H9 (cell line): ENCODE results near the gene KRT71. TPM values are rescaled to one million over a fixed set of nuclear protein-coding genes. Genes with fewer than 3 reads are reported as not detected.

ENCODE experiments used
- DNase-seq: peaks from one replicate; pipeline ENCODE4 v3.0.0-alpha.2; 2017
- H2AFZ ChIP-seq: one replicate; pipeline ENCODE4 v1.6.1; 2013; ENCODE audit warnings: mild to moderate bottlenecking, low read length, control low read depth, moderate library complexity
- H2AK5ac ChIP-seq: 2 replicates; pipeline ENCODE4 v1.6.1; 2013; ENCODE audit warnings: low read length, control low read depth, mixed read lengths; ENCODE audit not compliant: insufficient read length
- H2BK120ac ChIP-seq: one replicate; pipeline ENCODE4 v1.6.1; 2013; ENCODE audit warnings: low read depth, mild to moderate bottlenecking, low read length, control low read depth, inconsistent platforms; ENCODE audit not compliant: poor library complexity, severe bottlenecking
- H2BK12ac ChIP-seq: 2 replicates; pipeline ENCODE4 v1.6.1; 2013; ENCODE audit warnings: low read length, control low read depth, mixed read lengths, low read depth; ENCODE audit not compliant: insufficient read length
- H2BK15ac ChIP-seq: 2 replicates; pipeline ENCODE4 v1.6.1; 2013; ENCODE audit warnings: low read depth, low read length, control low read depth
- H2BK20ac ChIP-seq: one replicate; pipeline ENCODE4 v1.6.1; 2013; ENCODE audit warnings: low read depth, mild to moderate bottlenecking, low read length, control low read depth, inconsistent platforms; ENCODE audit not compliant: poor library complexity, severe bottlenecking
- H2BK5ac ChIP-seq: 2 replicates; pipeline ENCODE4 v1.6.1; 2013; ENCODE audit warnings: low read length, control low read depth, mixed read lengths; ENCODE audit not compliant: insufficient read length
- H3K14ac ChIP-seq: 2 replicates; pipeline ENCODE4 v1.6.1; 2013; ENCODE audit warnings: low read length, control low read depth; ENCODE audit not compliant: insufficient read depth
- H3K18ac ChIP-seq: 2 replicates; pipeline ENCODE4 v1.6.1; 2013; ENCODE audit warnings: low read depth, mild to moderate bottlenecking, mixed read lengths, low read length, control low read depth; ENCODE audit not compliant: insufficient read length
- H3K23ac ChIP-seq: 2 replicates; pipeline ENCODE4 v1.6.1; 2013; ENCODE audit warnings: low read length, control low read depth, mixed read lengths, low read depth; ENCODE audit not compliant: insufficient read length
- H3K23me2 ChIP-seq: 2 replicates; pipeline ENCODE4 v1.6.1; 2013; ENCODE audit warnings: low read depth, mild to moderate bottlenecking, mixed read lengths, low read length, control low read depth; ENCODE audit not compliant: insufficient read length, poor library complexity, severe bottlenecking
- H3K27ac ChIP-seq: 2 replicates; pipeline ENCODE4 v1.5.1; 2013; ENCODE audit warnings: low read length, control low read depth, mixed read lengths, low read depth; ENCODE audit not compliant: insufficient read length
- H3K27me3 ChIP-seq: 2 replicates; pipeline ENCODE4 v1.6.1; 2013; ENCODE audit warnings: low read length, control low read depth, inconsistent platforms; ENCODE audit not compliant: insufficient read depth
- H3K4ac ChIP-seq: 2 replicates; pipeline ENCODE4 v1.6.1; 2013; ENCODE audit warnings: low read depth, mild to moderate bottlenecking, control low read depth, inconsistent platforms, low read length, moderate library complexity
- H3K4me1 ChIP-seq: 2 replicates; pipeline ENCODE4 v1.6.1; 2013; ENCODE audit warnings: low read length, control low read depth, inconsistent platforms; ENCODE audit not compliant: insufficient read depth
- H3K4me2 ChIP-seq: 2 replicates; pipeline ENCODE4 v1.6.1; 2013; ENCODE audit warnings: low read length, control low read depth, mixed read lengths; ENCODE audit not compliant: insufficient read length, insufficient read depth
- H3K56ac ChIP-seq: 2 replicates; pipeline ENCODE4 v1.6.1; 2013; ENCODE audit warnings: low read depth, mild to moderate bottlenecking, mixed read lengths, low read length, control low read depth; ENCODE audit not compliant: insufficient read length
- H3K79me1 ChIP-seq: 2 replicates; pipeline ENCODE4 v1.6.1; 2013; ENCODE audit warnings: low read depth, mild to moderate bottlenecking, moderate library complexity, low read length, control low read depth, inconsistent platforms; ENCODE audit not compliant: insufficient read depth, poor library complexity, severe bottlenecking
- H3K79me2 ChIP-seq: 2 replicates; pipeline ENCODE4 v1.6.1; 2013; ENCODE audit warnings: low read length, control low read depth, inconsistent platforms; ENCODE audit not compliant: insufficient read depth
- H3K9ac ChIP-seq: 2 replicates; pipeline ENCODE4 v1.6.1; 2013; ENCODE audit warnings: low read length, control low read depth, mixed read lengths; ENCODE audit not compliant: insufficient read length; ENCODE audit errors: extremely low read depth
- H3K9me3 ChIP-seq: one replicate; pipeline ENCODE4 v1.6.1; 2013; ENCODE audit warnings: low read depth, low read length, inconsistent platforms; ENCODE audit not compliant: control insufficient read depth
- H3T11ph ChIP-seq: one replicate; pipeline ENCODE4 v1.6.1; 2013; ENCODE audit warnings: mild to moderate bottlenecking, low read length, control low read depth, inconsistent platforms
- H4K20me1 ChIP-seq: one replicate; pipeline ENCODE4 v1.6.1; 2013; ENCODE audit not compliant: control insufficient read depth, insufficient read length, insufficient read depth
- H4K5ac ChIP-seq: 2 replicates; pipeline ENCODE4 v1.6.1; 2013; ENCODE audit warnings: low read depth, mild to moderate bottlenecking, mixed read lengths, low read length, control low read depth; ENCODE audit not compliant: insufficient read length
- H4K8ac ChIP-seq: replicated peaks from 2 replicates; pipeline ENCODE4 v1.6.1; 2013; ENCODE audit warnings: low read length, control low read depth, mixed read lengths, low read depth; ENCODE audit not compliant: insufficient read length
- H4K91ac ChIP-seq: 2 replicates; pipeline ENCODE4 v1.6.1; 2013; ENCODE audit warnings: low read depth, mild to moderate bottlenecking, moderate library complexity, mixed read lengths, low read length, control low read depth; ENCODE audit not compliant: insufficient read length
- H3K27ac Mint-ChIP-seq, 3 experiments: 2 replicates in 2 of 3; 3 replicates in 1 of 3; pipeline ENCODE4 v1.8.0; 2020 to 2021; ENCODE audit warnings: mixed read lengths in 3 of 3, mild to moderate bottlenecking in 1 of 3, moderate library complexity in 1 of 3
- H3K27me3 Mint-ChIP-seq: 2 replicates; pipeline ENCODE4 v1.8.0; 2021; ENCODE audit warnings: low read depth, mild to moderate bottlenecking, moderate library complexity, mixed read lengths
- H3K36me3 Mint-ChIP-seq, 3 experiments: 2 replicates in 2 of 3; 3 replicates in 1 of 3; pipeline ENCODE4 v1.8.0; 2020 to 2021; ENCODE audit warnings: low read depth in 3 of 3, mixed read lengths in 3 of 3; ENCODE audit not compliant: insufficient read depth in 1 of 3
- H3K4me1 Mint-ChIP-seq, 2 experiments: 2 replicates each; pipeline ENCODE4 v1.8.0; 2020; ENCODE audit warnings: mixed read lengths in 2 of 2
- H3K4me3 Mint-ChIP-seq, 2 experiments: 2 replicates in 1 of 2; 3 replicates in 1 of 2; pipeline ENCODE4 v1.8.0; 2020 to 2021; ENCODE audit warnings: mild to moderate bottlenecking in 2 of 2, mixed read lengths in 2 of 2, moderate library complexity in 1 of 2
- H3K9me3 Mint-ChIP-seq, 2 experiments: 2 replicates in 1 of 2; 3 replicates in 1 of 2; pipeline ENCODE4 v1.8.0; 2020; ENCODE audit warnings: mild to moderate bottlenecking in 2 of 2, mixed read lengths in 2 of 2, moderate library complexity in 1 of 2
- WGBS: extraction: QIAGEN DNeasy Blood & Tissue Kit; methylation state at CpG from one replicate; pipeline ENCODE4 v1.1.7; 2013; ENCODE audit warnings: missing lambda C conversion rate, low lambda C conversion rate, mixed read lengths; ENCODE audit not compliant: insufficient read length; ENCODE audit errors: extremely low coverage; 5-methylcytosine and 5-hydroxymethylcytosine counted together
- total RNA-seq: library from RNA; stranded (reverse); gene quantifications from 2 replicates; pipeline ENCODE4 v1.2.1, GENCODE V29; 2021
- TF ChIP-seq, protein P1 (sequence below): fragments of 200-600 bp; sonication (generic); conservative IDR thresholded peaks from 3 replicates; pipeline ENCODE4 v1.8.0; 2021; ENCODE audit warnings: antibody characterized with exemption, mild to moderate bottlenecking

Gene KRT71
- total RNA-seq, 1 experiment from 2014 or later, result not detected

GRCh38 chr12:52558781-52559445 lies 6.0 kb upstream of the KRT71 start:
- H2BK12ac ChIP-seq, result no peak overlapping the region
- no peaks in the 10 kb centered on the region for H3K23me2 ChIP-seq
- Mint-ChIP-seq H3K36me3 (no peaks in the 10 kb centered on the region), H3K27me3 (peaks cover 28% of the 10 kb centered on the region), H3K9me3 (no peaks in the 10 kb centered on the region), H3K4me3 (no peak overlapping the region), H3K27ac (no peak overlapping the region), H3K4me1 (no peaks in the 10 kb centered on the region)
- H3K4me2 ChIP-seq, result no peak overlapping the region
- no peak overlapping the region for H2BK120ac ChIP-seq
- no peak overlapping the region for H4K91ac ChIP-seq
- no peak overlapping the region for H3K27ac ChIP-seq
- WGBS, result no CpG with 5 or more reads among the region's 8 CpGs
- H3K9me3 ChIP-seq, result no peaks in the 10 kb centered on the region
- H3K79me2 ChIP-seq, result no peaks in the 10 kb centered on the region
- no peak overlapping the region for H3K4ac ChIP-seq
- no peak overlapping the region for H4K8ac ChIP-seq
- no peak overlapping the region for H2AK5ac ChIP-seq
- no peak overlapping the region for H3K18ac ChIP-seq
- H3K23ac ChIP-seq, result no peak overlapping the region
- no peaks in the 10 kb centered on the region for H3K4me1 ChIP-seq
- H4K20me1 ChIP-seq, result no peaks in the 10 kb centered on the region
- H3K56ac ChIP-seq, result no peak overlapping the region
- no peak overlapping the region for H2AFZ ChIP-seq
- H3K27me3 ChIP-seq, result no peaks in the 10 kb centered on the region
- no peak overlapping the region for H2BK20ac ChIP-seq
- TF ChIP-seq, protein P1, sequence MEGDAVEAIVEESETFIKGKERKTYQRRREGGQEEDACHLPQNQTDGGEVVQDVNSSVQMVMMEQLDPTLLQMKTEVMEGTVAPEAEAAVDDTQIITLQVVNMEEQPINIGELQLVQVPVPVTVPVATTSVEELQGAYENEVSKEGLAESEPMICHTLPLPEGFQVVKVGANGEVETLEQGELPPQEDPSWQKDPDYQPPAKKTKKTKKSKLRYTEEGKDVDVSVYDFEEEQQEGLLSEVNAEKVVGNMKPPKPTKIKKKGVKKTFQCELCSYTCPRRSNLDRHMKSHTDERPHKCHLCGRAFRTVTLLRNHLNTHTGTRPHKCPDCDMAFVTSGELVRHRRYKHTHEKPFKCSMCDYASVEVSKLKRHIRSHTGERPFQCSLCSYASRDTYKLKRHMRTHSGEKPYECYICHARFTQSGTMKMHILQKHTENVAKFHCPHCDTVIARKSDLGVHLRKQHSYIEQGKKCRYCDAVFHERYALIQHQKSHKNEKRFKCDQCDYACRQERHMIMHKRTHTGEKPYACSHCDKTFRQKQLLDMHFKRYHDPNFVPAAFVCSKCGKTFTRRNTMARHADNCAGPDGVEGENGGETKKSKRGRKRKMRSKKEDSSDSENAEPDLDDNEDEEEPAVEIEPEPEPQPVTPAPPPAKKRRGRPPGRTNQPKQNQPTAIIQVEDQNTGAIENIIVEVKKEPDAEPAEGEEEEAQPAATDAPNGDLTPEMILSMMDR, result no peak
- no peak overlapping the region for H3K14ac ChIP-seq
- H2BK15ac ChIP-seq, result no peak overlapping the region
- no peak overlapping the region for H3K9ac ChIP-seq
- H4K5ac ChIP-seq, result no peak overlapping the region
- no peak overlapping the region for H2BK5ac ChIP-seq
- no peaks in the 10 kb centered on the region for H3K79me1 ChIP-seq
- no peak for DNase-seq
- no peak overlapping the region for H3T11ph ChIP-seq
